H1 (cell line): ENCODE data around the gene INPP5E.

Source experiments
- ATF3 ChIP-seq: IDR thresholded peaks from 2 replicates; pipeline ENCODE4 v1.6.1; 2011; ENCODE audit warnings: low read depth, mild to moderate bottlenecking, low read length; ENCODE audit not compliant: insufficient read depth
- CTCF ChIP-seq, 3 experiments: IDR thresholded peaks; 1 replicate in 2 of 3; 2 replicates in 1 of 3; pipeline versions ENCODE4 v1.5.1 to v1.6.1; 2011; ENCODE audit warnings: low read length in 3 of 3, mild to moderate bottlenecking in 3 of 3, inconsistent platforms in 2 of 3, low read depth in 1 of 3, moderate library complexity in 1 of 3; ENCODE audit not compliant: insufficient read depth in 1 of 3; ENCODE audit errors: control extremely low read depth in 1 of 3
- FOSL1 ChIP-seq: IDR thresholded peaks from 2 replicates; pipeline ENCODE4 v1.6.1; 2011; ENCODE audit warnings: mild to moderate bottlenecking, low read depth, low read length, moderate library complexity; ENCODE audit not compliant: insufficient read depth
- MAX ChIP-seq: IDR thresholded peaks from 2 replicates; pipeline ENCODE4 v1.6.1; 2012; ENCODE audit warnings: inconsistent platforms
- POLR2A ChIP-seq, 2 experiments: IDR thresholded peaks; 1 replicate in 1 of 2; 2 replicates in 1 of 2; pipeline ENCODE4 v1.6.1; 2011; ENCODE audit warnings: low read depth in 2 of 2, low read length in 2 of 2, mild to moderate bottlenecking in 2 of 2; ENCODE audit errors: control extremely low read depth in 1 of 2
- POLR2AphosphoS5 ChIP-seq: IDR thresholded peaks from 2 replicates; pipeline ENCODE4 v1.6.1; 2011; ENCODE audit warnings: low read depth, low read length
- TCF12 ChIP-seq: IDR thresholded peaks from 2 replicates; pipeline ENCODE4 v1.6.1; 2011; ENCODE audit warnings: low read depth, mild to moderate bottlenecking, low read length
- ZNF274 ChIP-seq: IDR thresholded peaks from 2 replicates; pipeline ENCODE4 v1.7.0; 2012; ENCODE audit warnings: low read length, borderline replicate concordance; ENCODE audit errors: extremely low read depth

GRCh38 chr9:136416427-136416826 is 23.2 kb downstream of the INPP5E start:
- TF ChIP-seq TCF12 (no peak), FOSL1 (no peak), CTCF (IDR thresholded peaks at IDR 0.05; ENCODE audit: control extremely low read depth in 1 of 3, insufficient read depth in 1 of 3, low read depth in 1 of 3, low read length in 3 of 3) (no peak), POLR2A (IDR thresholded peaks at IDR 0.05; ENCODE audit: control extremely low read depth in 1 of 2, low read depth in 2 of 2, low read length in 2 of 2) (no peak), ATF3 (no peak), POLR2AphosphoS5 (no peak), ZNF274 (no peak), MAX (no peak)
